GM12865 (cell line): ENCODE data around the gene FOXP4.

Experiments
- DNase-seq: peaks from one replicate; pipeline ENCODE4 v3.0.0; 2010; ENCODE audit warnings: low read depth
- H3K4me3 ChIP-seq: 2 replicates; pipeline ENCODE4 v1.5.1; 2011; ENCODE audit warnings: mild to moderate bottlenecking, low read depth, low read length, control low read depth
- TF ChIP-seq, protein P1 (sequence below): IDR thresholded peaks from 2 replicates; pipeline ENCODE4 v1.5.1; 2011; ENCODE audit warnings: low read length, control low read depth, low read depth, inconsistent platforms; ENCODE audit not compliant: insufficient read depth; ENCODE audit errors: missing control alignments

FOXP4 gene

GRCh38 chr6:41583565-41583964 is 37.4 kb downstream of the FOXP4 start:
- TF ChIP-seq, protein P1, sequence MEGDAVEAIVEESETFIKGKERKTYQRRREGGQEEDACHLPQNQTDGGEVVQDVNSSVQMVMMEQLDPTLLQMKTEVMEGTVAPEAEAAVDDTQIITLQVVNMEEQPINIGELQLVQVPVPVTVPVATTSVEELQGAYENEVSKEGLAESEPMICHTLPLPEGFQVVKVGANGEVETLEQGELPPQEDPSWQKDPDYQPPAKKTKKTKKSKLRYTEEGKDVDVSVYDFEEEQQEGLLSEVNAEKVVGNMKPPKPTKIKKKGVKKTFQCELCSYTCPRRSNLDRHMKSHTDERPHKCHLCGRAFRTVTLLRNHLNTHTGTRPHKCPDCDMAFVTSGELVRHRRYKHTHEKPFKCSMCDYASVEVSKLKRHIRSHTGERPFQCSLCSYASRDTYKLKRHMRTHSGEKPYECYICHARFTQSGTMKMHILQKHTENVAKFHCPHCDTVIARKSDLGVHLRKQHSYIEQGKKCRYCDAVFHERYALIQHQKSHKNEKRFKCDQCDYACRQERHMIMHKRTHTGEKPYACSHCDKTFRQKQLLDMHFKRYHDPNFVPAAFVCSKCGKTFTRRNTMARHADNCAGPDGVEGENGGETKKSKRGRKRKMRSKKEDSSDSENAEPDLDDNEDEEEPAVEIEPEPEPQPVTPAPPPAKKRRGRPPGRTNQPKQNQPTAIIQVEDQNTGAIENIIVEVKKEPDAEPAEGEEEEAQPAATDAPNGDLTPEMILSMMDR: no peak
- no peak overlapping the region for H3K4me3 ChIP-seq
- DNase-seq: no peak

- no peak for DNase-seq
- no peak overlapping the region for H3K4me3 ChIP-seq
- TF ChIP-seq, protein P1: no peak
Observed at GRCh38 chr6:41584205-41584604, 38.0 kb downstream of the FOXP4 start.

DNA sequence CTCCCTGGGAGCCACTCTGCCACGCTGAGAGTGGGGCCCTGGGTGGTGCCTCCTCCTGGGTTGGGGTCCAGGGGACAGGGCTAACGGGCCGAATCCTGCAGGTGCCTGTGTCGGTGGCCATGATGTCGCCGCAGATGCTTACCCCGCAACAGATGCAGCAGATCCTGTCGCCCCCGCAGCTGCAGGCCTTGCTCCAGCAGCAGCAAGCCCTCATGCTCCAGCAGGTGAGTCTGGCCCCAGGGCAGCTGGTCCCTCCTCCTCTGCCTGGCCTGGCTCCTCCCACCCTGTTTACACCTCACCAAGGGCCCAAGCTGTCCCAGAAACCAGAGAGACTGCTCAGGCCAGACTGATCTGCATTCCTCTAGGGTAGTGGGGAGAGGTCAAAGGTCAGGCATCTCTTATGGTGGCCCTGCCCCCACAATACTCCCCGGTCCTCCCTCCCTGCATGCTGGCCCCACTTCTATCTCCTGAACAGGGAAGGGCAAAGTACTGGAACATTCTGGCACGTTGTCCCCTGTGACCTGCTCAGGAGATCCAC is 38.6 kb downstream of the FOXP4 start:
- TF ChIP-seq, protein P1: no peak
- H3K4me3 ChIP-seq: no peak overlapping the region
- DNase-seq: no peak

DNA sequence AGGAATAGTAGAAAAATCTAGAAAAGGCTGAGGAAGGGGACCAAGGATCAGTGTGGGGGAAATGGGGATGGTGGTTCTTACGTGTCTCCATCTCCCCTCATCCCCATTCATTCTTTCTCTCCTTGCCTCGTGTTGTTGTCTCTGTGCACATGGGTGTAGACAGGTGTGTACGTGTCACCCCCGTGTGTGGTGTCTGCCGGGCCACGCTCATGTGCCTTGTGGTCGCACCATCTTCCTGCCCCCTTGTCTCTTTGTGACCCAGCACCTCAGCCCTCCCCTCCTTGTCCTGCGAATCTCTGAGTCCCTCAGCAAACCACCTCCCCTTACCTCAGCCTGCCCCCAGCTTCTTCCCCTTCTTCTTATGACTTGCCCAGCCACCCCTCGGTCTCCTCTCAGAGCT is 39.4 kb downstream of the FOXP4 start:
- TF ChIP-seq, protein P1: no peak
- no peak for DNase-seq
- H3K4me3 ChIP-seq: no peak overlapping the region

DNA sequence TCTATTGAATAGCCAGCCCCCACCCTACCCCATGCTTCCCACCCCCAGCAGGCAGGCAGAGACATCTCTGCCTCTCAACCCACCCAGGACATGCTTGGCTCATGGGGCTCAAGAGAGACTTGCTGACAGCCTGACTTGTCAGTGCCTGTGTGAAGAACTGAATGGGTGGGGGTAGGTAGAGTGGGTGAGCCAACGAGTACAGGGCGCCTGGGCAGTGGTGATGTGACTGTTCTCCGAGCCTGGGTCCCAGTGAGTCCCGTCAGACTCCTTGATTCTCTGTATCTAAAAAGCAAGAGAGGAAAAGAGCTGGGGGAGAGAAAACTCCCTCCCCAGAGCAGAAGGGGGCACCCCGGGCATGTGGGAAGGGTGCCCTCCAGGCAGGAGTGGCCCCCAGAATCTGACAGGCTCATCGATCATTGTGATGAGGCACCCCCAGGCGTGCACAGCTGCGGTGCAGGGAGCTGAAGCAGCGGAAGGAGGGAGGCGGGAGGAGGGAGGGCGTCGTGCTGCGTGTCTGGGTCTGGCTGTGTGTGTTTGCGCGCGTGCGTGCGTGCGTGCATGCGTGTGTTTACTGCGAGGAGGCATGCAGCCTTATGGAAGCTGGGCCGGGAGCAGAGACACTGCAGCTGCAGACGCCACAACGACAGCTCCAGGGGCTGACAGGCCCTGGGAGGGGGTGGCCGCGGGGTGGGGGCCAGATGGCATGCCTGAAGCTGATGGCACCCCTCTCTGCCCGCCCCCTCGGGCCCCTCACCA is 40.2 kb downstream of the FOXP4 start:
- TF ChIP-seq, protein P1: no peak
- no peak for DNase-seq

GRCh38 chr6:41587131-41587879 is 41.1 kb downstream of the FOXP4 start:
- H3K4me3 ChIP-seq: no peak overlapping the region
- TF ChIP-seq, protein P1: no peak
- DNase-seq: no peak

More for the DNA sequence above, 40.2 kb downstream of the FOXP4 start:
- no peak overlapping the region for H3K4me3 ChIP-seq

GRCh38 chr6:41588111-41588510 is 41.9 kb downstream of the FOXP4 start:
- TF ChIP-seq, protein P1: no peak
- no peak overlapping the region for H3K4me3 ChIP-seq
- no peak for DNase-seq
